CD4-positive, alpha-beta memory T cell (primary cell): ENCODE measurements around the gene CABP7. TPM values are rescaled to one million over a fixed set of nuclear protein-coding genes. Genes with fewer than 3 reads are reported as not detected.
A peak's percentile ranks its signal among the peaks of the same experiment; 100 is the strongest.

Experiments used
- CTCF ChIA-PET: fragments of 350-600 bp; sonication (Branson Sonifier 250); formaldehyde crosslinking; loops from one replicate; lab custom pipeline; 2021; ENCODE audit warnings: inconsistent platforms; ENCODE audit not compliant: partially characterized antibody; lab: Charles Lee
- POLR2A ChIA-PET: fragments of 350-600 bp; sonication (Branson Sonifier 250); formaldehyde crosslinking; loops from one replicate; lab custom pipeline; 2021; ENCODE audit not compliant: partially characterized antibody; lab: Charles Lee
- DNase-seq, 5 donors: peaks; one replicate each; pipeline versions ENCODE4 v3.0.0 to v3.0.0-alpha.2; 2020 to 2022; ENCODE audit warnings: mixed read lengths in 1 of 5
- H3K27ac ChIP-seq: one replicate; pipeline ENCODE4 v1.7.0; 2013; ENCODE audit warnings: low read depth, low read length
- H3K27me3 ChIP-seq: 2 replicates; pipeline ENCODE4 v1.7.0; 2013; ENCODE audit warnings: mild to moderate bottlenecking, low read length, moderate library complexity; ENCODE audit not compliant: insufficient read depth
- H3K36me3 ChIP-seq: 2 replicates; pipeline ENCODE4 v1.7.0; 2013; ENCODE audit warnings: mild to moderate bottlenecking, low read length, moderate library complexity; ENCODE audit not compliant: insufficient read depth
- H3K4me1 ChIP-seq: 2 replicates; pipeline ENCODE4 v1.7.0; 2013; ENCODE audit warnings: mild to moderate bottlenecking, low read length, moderate library complexity; ENCODE audit not compliant: insufficient read depth
- H3K4me3 ChIP-seq, 2 donors: one replicate each; pipeline ENCODE4 v1.7.0; 2013; ENCODE audit warnings: low read length in 2 of 2, mild to moderate bottlenecking in 1 of 2
- H3K9me3 ChIP-seq, 2 donors: one replicate each; pipeline ENCODE4 v1.7.0; 2013; ENCODE audit warnings: low read length in 2 of 2, control low read depth in 1 of 2; ENCODE audit not compliant: control insufficient read depth in 1 of 2
- H3K27ac Mint-ChIP-seq, 7 donors: one replicate each; pipeline ENCODE4 v1.8.0; 2020 to 2021; ENCODE audit warnings: mixed read lengths in 7 of 7, mild to moderate bottlenecking in 6 of 7, inconsistent platforms in 3 of 7, moderate library complexity in 3 of 7
- H3K27me3 Mint-ChIP-seq, 2 donors: one replicate each; pipeline ENCODE4 v1.8.0; 2020 to 2021; ENCODE audit warnings: mixed read lengths in 2 of 2
- H3K36me3 Mint-ChIP-seq, 2 donors: one replicate each; pipeline ENCODE4 v1.8.0; 2020 to 2021; ENCODE audit warnings: mixed read lengths in 2 of 2, inconsistent platforms in 1 of 2, mild to moderate bottlenecking in 1 of 2
- H3K4me1 Mint-ChIP-seq, 4 donors: one replicate each; pipeline ENCODE4 v1.8.0; 2020 to 2021; ENCODE audit warnings: mixed read lengths in 4 of 4, mild to moderate bottlenecking in 1 of 4
- H3K4me3 Mint-ChIP-seq, 8 donors: one replicate each; pipeline ENCODE4 v1.8.0; 2020 to 2021; ENCODE audit warnings: mixed read lengths in 8 of 8, mild to moderate bottlenecking in 7 of 8, moderate library complexity in 6 of 8, inconsistent platforms in 3 of 8
- H3K9me3 Mint-ChIP-seq, 8 donors: one replicate each; pipeline ENCODE4 v1.8.0; 2020 to 2021; ENCODE audit warnings: mixed read lengths in 8 of 8, mild to moderate bottlenecking in 5 of 8, inconsistent platforms in 3 of 8, moderate library complexity in 1 of 8
- intact Hi-C: fragments of 100-400 bp; cut with micrococcal nuclease; formaldehyde crosslinking; loops from one replicate; pipeline ENCODE4 v1.15.1; 2023
- polyA plus RNA-seq, 2 donors: library from polyadenylated mRNA; unstranded; fragments of 300-500 nt; fragmentation: Illumina TruSeq; gene quantifications; one replicate each; pipeline ENCODE4 v1.2.3, GENCODE V29; 2021
- total RNA-seq, 2 experiments: library from RNA; stranded (reverse); gene quantifications; one replicate each; pipeline ENCODE4 v1.2.3, GENCODE V29; 2021

CABP7 gene
- total and polyA plus RNA-seq, 4 experiments from 2014 or later, result 0.08 to 0.13 TPM; not detected in 2

DNA sequence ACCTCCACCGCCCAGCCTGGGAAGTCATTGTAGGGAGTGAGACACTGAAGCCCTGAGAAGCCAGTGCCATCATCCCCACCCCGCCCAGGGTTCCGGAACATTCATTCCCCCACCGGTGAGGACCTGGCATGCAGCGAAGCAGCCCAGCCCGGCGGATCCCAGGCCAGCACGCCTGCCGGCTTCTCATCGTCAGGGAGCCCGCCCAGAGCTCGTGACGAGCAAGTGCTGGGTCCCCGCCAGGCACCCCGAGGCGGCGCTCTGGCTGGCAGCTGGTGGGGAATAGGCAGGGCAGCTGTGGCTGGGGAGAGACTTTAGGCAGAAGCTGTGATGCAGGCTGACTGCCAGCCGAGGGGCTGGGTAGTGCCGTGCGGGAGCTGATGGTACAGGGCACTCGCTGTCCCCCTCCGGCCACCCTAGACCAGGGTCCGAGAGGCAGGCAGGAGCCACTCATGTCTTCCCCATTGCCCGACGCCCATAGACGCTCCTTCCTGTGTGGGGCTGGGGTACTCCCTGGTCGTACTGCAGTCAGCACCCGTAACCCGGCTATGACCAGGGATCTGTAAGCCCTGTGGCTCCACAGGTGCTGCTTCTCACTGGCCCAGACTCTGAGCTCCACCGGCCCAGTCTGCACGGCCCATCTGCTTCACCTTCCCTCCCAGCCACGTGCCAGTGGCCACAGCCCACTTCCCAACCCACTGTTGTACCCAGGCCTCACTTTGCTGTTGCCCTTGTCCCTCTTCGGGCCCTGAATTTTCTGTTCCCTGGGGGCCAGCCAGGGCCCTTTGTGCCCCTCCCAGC lies 24.5 kb upstream of the CABP7 start:
- Mint-ChIP-seq H3K27ac (no peak overlapping the region), H3K4me1 (peaks cover 0 to 8% (median 3%) of the 10 kb centered on the region in 4 donors), H3K4me3 (no peak overlapping the region), H3K36me3 (peaks cover 25 to 40% of the 10 kb centered on the region in 2 donors), H3K27me3 (no peaks in the 10 kb centered on the region), H3K9me3 (no peaks in the 10 kb centered on the region)
- CTCF ChIA-PET, result interaction anchor here (1.0 kb wide), 1 partner anchor 8 kb away, joined by 5 read pairs; no protein-coding TSS in a partner anchor
- H3K4me3 ChIP-seq, result no peak overlapping the region
- H3K27me3 ChIP-seq, result no peaks in the 10 kb centered on the region
- H3K9me3 ChIP-seq, result no peaks in the 10 kb centered on the region
- DNase-seq, result no peak
- POLR2A ChIA-PET, result no interaction called here
- no peak overlapping the region for H3K27ac ChIP-seq
- H3K4me1 ChIP-seq, result peaks cover 2% of the 10 kb centered on the region
- peaks cover 7% of the 10 kb centered on the region for H3K36me3 ChIP-seq
- intact Hi-C loops, result no loop called here

DNA sequence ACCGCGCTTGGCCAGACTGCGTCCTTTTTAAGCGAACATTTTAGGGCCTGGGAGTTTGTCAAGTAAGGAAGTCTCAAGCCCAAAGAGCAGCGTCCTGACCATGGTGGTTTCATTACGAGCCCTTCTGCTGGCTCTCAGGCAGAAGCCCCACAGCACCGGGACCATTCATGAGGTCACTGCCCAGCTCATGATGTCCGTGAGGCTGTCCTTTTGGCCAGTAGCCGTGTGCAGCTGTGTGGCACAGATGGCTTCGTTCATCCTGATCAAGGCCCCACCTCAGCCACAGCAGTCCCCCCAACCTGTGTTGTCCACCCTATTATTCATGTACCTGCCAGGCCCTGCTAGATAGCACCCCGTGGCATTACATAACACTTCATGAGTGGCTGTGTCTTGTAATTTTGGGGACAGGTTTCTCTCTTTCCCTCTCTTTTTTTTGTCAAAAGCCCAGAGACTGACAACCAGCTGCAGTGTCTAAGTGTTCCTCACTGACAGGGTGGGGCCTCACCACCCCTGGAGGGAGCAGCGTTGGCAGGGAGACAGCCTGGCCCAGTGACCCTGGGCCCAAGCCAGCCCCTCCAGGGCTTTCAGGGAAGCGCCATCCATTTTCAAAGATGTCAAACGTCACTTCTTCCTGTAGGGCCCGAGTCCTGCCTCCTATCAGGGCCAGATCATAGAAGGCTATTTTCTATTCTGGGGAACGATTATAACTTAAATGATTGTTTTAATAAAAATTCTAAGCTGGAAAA lies 21.8 kb upstream of the CABP7 start:
- Mint-ChIP-seq H3K4me1 (peaks cover 4 to 20% (median 16%) of the 10 kb centered on the region in 4 donors), H3K27me3 (no peaks in the 10 kb centered on the region), H3K27ac (no peak overlapping the region), H3K4me3 (no peak overlapping the region), H3K36me3 (peaks cover 25 to 36% of the 10 kb centered on the region in 2 donors), H3K9me3 (no peaks in the 10 kb centered on the region)
- intact Hi-C loops, result no loop called here
- Histone ChIP-seq H3K27me3 (no peaks in the 10 kb centered on the region), H3K4me1 (peaks cover 18% of the 10 kb centered on the region), H3K9me3 (no peaks in the 10 kb centered on the region), H3K4me3 (no peak overlapping the region), H3K27ac (no peak overlapping the region), H3K36me3 (peaks cover 3% of the 10 kb centered on the region)
- ChIA-PET CTCF (no interaction called here), POLR2A (no interaction called here)
- DNase-seq, result no peak

- intact Hi-C loops, result no loop called here
- H3K27me3 ChIP-seq, result no peaks in the 10 kb centered on the region
- ChIA-PET CTCF (no interaction called here), POLR2A (no interaction called here)
- no peak for DNase-seq
- H3K36me3 Mint-ChIP-seq, result peaks cover 12 to 21% of the 10 kb centered on the region in 2 donors
- no peak overlapping the region for H3K4me3 Mint-ChIP-seq
- peaks cover 18% of the 10 kb centered on the region for H3K4me1 ChIP-seq
- H3K27ac Mint-ChIP-seq, result peak overlapping the region in 2 of 7 donors; percentile 7 to 59
- no peaks in the 10 kb centered on the region for H3K9me3 ChIP-seq
- H3K4me3 ChIP-seq, result no peak overlapping the region
- peaks cover 6 to 20% (median 16%) of the 10 kb centered on the region in 4 donors for H3K4me1 Mint-ChIP-seq
- H3K27ac ChIP-seq, result no peak overlapping the region
- no peaks in the 10 kb centered on the region for H3K36me3 ChIP-seq
- no peaks in the 10 kb centered on the region for H3K27me3 Mint-ChIP-seq
- no peaks in the 10 kb centered on the region for H3K9me3 Mint-ChIP-seq
These were observed 19.4 kb upstream of the CABP7 start for GRCh38 chr22:29700206-29700899.

GRCh38 chr22:29700900-29701154 lies 19.0 kb upstream of the CABP7 start:
- no peaks in the 10 kb centered on the region for H3K36me3 ChIP-seq
- H3K27me3 Mint-ChIP-seq, result no peaks in the 10 kb centered on the region
- peak overlapping the region in 1 of 8 donors; percentile 41 for H3K4me3 Mint-ChIP-seq
- intact Hi-C loops, result no loop called here
- H3K9me3 Mint-ChIP-seq, result no peaks in the 10 kb centered on the region
- no peak overlapping the region for H3K4me3 ChIP-seq
- H3K4me1 Mint-ChIP-seq, result peaks cover 6 to 20% (median 16%) of the 10 kb centered on the region in 4 donors
- ChIA-PET POLR2A (no interaction called here), CTCF (no interaction called here)
- no peaks in the 10 kb centered on the region for H3K27me3 ChIP-seq
- peak overlapping the region in 2 of 7 donors; percentile 43 to 62 for H3K27ac Mint-ChIP-seq
- H3K36me3 Mint-ChIP-seq, result peaks cover 12 to 16% of the 10 kb centered on the region in 2 donors
- H3K9me3 ChIP-seq, result no peaks in the 10 kb centered on the region
- H3K4me1 ChIP-seq, result peaks cover 18% of the 10 kb centered on the region
- H3K27ac ChIP-seq, result no peak overlapping the region
- DNase-seq, result no peak

DNA sequence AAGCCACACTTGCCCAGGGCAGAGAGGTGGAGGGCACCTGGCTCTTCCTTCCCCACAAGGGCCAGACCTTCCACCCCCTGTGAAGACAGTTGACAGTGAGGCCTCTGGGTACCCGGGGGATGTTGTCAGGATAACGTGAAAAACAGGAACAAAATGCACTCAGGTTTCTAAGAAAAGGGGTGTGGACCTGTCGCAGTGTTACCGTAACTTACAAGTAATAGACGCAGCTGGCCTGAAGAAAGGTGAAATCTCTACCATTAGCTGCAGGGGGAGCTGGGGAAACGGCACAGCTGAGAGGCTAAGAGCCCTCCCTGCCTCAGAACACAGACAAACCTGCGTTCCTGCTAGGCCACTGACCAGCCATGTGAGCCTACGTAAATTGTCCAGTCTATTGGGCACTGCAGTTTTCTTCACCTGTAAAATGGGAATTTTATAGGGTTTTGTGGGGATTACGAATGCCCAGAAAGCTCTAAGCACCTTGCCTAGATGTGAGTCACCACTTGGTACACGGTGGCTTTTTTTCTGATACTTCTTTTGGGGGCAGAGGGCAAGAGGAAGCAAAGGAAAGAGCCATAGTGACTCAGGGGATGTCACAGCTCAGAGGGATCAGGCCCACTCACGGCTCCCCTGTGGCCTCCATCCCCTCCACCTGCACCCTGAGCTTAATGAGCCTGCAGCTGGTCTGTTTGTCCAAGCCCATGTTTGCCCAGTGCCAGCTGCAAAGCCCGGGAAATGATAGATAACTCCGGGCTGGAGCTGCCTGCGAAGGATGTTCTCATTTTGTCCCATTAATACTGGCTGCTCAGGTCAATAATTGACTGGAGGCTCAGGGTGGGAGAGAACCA lies 18.4 kb upstream of the CABP7 start:
- Histone ChIP-seq H3K4me3 (no peak overlapping the region), H3K27me3 (no peaks in the 10 kb centered on the region), H3K36me3 (no peaks in the 10 kb centered on the region), H3K9me3 (no peaks in the 10 kb centered on the region), H3K4me1 (peaks cover 18% of the 10 kb centered on the region), H3K27ac (no peak overlapping the region)
- peak overlapping the region in 4 of 7 donors; percentile 43 to 70 (median 60) for H3K27ac Mint-ChIP-seq
- no peaks in the 10 kb centered on the region for H3K9me3 Mint-ChIP-seq
- H3K4me1 Mint-ChIP-seq, result peaks cover 6 to 20% (median 16%) of the 10 kb centered on the region in 4 donors
- intact Hi-C loops, result no loop called here
- ChIA-PET POLR2A (no interaction called here), CTCF (interaction anchor here (1.4 kb wide), 1 partner anchor 13 kb away, joined by 4 read pairs; no protein-coding TSS in a partner anchor)
- H3K4me3 Mint-ChIP-seq, result peak overlapping the region in 3 of 8 donors; percentile 20 to 41 (median 20)
- no peaks in the 10 kb centered on the region for H3K27me3 Mint-ChIP-seq
- DNase-seq, result peak in 3 of 5 donors; percentile 14 to 41 (median 17)
- H3K36me3 Mint-ChIP-seq, result peaks cover 6 to 12% of the 10 kb centered on the region in 2 donors

DNA sequence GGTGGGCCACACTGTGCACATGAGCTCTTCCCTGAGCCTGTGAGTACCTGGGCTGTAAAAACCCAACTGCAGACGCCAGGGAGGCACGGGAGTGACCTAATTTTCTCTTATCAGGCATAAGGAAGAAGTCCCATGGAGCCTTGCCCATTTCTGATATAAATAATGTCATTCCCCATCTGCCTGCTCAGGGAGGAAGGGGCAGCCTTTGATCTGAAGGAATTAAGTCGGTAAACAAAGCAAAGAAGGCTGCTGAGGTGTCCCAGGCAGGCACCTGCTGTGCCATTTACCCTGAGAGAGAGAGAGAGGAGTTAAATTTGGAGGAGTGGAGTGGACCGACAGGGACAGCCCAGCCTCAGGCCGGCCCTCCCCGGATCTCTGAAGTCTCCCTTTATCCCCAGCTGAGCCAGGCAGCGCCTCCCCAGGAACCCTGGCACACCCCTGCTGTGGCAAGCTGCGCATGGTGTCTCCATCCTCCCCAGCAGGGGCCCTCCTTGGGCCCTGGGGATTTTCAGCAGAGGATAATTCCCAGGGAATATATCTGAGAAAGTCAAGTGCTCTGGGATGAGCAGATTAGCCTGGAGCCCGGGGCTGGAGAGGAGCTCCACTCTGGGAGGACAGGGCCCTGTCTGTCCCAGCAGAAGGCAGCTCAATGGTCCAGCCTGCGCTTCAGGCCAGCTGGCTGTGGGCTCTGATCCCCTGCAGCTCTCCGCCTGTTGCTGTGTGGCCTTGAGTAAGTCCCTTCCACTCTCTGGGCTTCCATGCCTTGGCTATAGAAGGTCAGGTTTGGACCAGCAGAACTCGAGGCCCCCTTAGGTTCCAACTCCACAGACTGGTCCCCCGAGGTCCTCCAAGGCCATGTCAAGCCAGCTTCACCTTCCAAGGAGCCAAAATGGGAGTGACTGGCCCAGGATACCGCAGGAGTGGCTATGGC lies 17.5 kb upstream of the CABP7 start:
- Histone ChIP-seq H3K9me3 (no peaks in the 10 kb centered on the region), H3K4me3 (no peak overlapping the region), H3K27ac (no peak overlapping the region), H3K36me3 (no peaks in the 10 kb centered on the region), H3K27me3 (no peaks in the 10 kb centered on the region), H3K4me1 (peaks cover 18% of the 10 kb centered on the region)
- intact Hi-C loops, result no loop called here
- Mint-ChIP-seq H3K36me3 (peaks cover under 1 to 8% of the 10 kb centered on the region in 2 donors), H3K4me3 (no peak overlapping the region), H3K9me3 (no peaks in the 10 kb centered on the region), H3K27me3 (peaks cover 0 to under 1% of the 10 kb centered on the region in 2 donors), H3K4me1 (peaks cover 6 to 20% (median 16%) of the 10 kb centered on the region in 4 donors), H3K27ac (peak overlapping the region in 1 of 7 donors; percentile 57)
- POLR2A ChIA-PET, result no interaction called here
- CTCF ChIA-PET, result interaction anchor here (1.4 kb wide), 1 partner anchor 13 kb away, joined by 4 read pairs; no protein-coding TSS in a partner anchor
- no peak for DNase-seq
